GM10248 (cell line): ENCODE results near the gene C3orf70.

ENCODE experiments used
- CTCF ChIA-PET: fragments of 300-600 bp; sonication (Branson Sonifier 250); formaldehyde crosslinking; extraction: SDS; loops from one replicate; lab custom pipeline; 2021; ENCODE audit warnings: antibody characterized with exemption; lab: Yijun Ruan, JAX
- POLR2A ChIA-PET: fragments of 350-650 bp; sonication (Branson Sonifier 250); formaldehyde crosslinking; extraction: SDS; loops from one replicate; lab custom pipeline; 2020; ENCODE audit warnings: antibody characterized with exemption; lab: Yijun Ruan, JAX
- DNase-seq: peaks from one replicate; pipeline ENCODE4 v3.0.0; 2012; ENCODE audit errors: extremely low spot score
- TF ChIP-seq, protein P1 (sequence below): IDR thresholded peaks from 2 replicates; pipeline ENCODE4 v1.5.1; 2012; ENCODE audit warnings: mild to moderate bottlenecking, low read depth; ENCODE audit errors: extremely low read depth, missing control alignments, control extremely low read depth

The C3orf70 gene

DNA sequence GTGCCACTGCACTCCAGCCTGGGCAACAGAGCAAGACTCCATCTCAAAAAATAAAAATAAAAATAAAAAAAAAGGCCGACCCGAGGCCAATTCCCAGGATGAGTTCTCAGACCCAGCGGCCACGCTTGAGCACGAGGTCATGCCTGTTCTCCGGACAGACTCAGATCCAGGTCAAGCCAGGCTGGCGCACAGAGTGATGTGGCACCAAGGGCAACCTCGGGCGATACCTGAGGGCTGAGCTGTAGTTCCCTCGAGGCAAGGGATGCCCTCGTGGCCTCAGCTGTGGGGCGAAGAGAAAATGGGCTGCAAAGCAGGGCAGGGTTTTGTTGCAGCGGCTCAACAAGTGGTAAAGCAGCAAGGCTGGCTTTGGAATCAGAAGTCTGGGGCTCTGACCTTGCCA, 77.3 kb downstream of the C3orf70 start:
- CTCF ChIA-PET = interaction anchor here (1.4 to 1.8 kb wide), 2 partner anchors 10 to 13 kb away, joined by 3 to 4 read pairs; no protein-coding TSS in a partner anchor
- DNase-seq = no peak

DNA sequence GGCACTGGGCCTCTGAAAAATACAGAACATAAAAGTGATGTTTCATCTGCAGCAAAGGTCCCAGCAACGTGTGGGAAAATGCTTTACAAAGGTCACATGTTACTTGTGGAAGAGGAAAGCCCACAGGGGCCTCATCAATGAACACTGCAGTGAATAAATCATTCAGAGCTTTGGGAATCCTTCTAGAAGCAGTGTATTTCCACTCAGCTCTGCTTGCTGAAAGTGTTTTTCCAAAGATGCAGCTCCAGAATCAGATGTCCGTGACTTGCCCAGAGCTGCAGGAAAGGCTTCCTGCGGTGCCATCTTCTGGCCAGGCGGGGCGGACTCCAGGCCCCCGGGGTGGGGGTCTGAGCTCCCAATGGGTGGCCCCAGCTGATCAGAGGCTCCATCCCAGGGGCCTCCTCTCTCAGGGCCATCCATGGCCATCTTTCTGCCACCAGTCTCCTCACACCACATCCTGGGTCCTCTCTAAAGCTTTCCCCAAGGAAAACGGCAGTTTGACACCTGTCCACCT, 81.5 kb downstream of the C3orf70 start:
- TF ChIP-seq, protein P1, sequence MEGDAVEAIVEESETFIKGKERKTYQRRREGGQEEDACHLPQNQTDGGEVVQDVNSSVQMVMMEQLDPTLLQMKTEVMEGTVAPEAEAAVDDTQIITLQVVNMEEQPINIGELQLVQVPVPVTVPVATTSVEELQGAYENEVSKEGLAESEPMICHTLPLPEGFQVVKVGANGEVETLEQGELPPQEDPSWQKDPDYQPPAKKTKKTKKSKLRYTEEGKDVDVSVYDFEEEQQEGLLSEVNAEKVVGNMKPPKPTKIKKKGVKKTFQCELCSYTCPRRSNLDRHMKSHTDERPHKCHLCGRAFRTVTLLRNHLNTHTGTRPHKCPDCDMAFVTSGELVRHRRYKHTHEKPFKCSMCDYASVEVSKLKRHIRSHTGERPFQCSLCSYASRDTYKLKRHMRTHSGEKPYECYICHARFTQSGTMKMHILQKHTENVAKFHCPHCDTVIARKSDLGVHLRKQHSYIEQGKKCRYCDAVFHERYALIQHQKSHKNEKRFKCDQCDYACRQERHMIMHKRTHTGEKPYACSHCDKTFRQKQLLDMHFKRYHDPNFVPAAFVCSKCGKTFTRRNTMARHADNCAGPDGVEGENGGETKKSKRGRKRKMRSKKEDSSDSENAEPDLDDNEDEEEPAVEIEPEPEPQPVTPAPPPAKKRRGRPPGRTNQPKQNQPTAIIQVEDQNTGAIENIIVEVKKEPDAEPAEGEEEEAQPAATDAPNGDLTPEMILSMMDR = no peak
- CTCF ChIA-PET = interaction anchor here (2.2 kb wide), 1 partner anchor 105 kb away, joined by 6 read pairs; no protein-coding TSS in a partner anchor
- POLR2A ChIA-PET = no interaction called here
- no peak for DNase-seq

More for the DNA sequence above, 77.3 kb downstream of the C3orf70 start:
- POLR2A ChIA-PET = no interaction called here
- TF ChIP-seq, protein P1 = no peak

DNA sequence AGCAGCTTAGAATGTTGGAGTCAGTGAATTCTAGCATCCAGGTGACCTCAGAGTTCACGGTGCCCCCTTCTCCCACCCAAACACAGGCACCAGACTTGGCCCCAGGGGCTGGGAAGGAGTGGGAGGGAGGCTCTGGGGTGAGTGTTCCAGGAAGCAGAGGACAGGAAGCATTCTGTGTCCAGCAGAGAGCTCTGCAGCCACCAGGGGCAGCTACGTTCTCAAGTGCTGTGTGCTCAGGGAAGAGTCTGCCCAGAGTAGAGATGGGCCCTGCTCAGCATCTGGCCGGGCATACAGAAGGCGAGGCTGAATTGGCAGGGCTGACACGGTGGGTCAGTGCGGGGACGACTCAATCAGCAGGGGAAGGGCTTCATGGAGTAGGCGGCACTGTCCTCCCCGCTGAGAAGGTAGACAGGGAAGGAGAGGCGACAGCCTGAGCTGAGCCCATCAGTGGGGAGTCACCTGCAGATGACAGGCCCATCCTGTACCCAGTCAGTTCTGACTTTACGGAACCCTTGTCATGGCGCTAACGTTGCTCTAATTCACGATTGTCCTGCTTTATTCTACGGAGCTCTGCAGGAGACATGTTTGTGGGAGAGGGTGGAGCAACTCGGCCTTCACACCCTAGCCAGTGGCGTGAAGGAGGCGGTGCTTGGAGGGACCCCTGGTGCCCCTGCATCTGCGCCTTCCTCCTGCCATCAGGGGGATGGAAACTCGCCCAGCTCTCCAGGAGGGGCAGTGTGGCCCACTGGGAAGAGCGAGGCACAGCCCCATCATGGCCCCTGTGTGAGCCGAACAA, 82.2 kb downstream of the C3orf70 start:
- TF ChIP-seq, protein P1 = no peak
- DNase-seq = no peak
- CTCF ChIA-PET = interaction anchor here (1.3 to 2.2 kb wide), 2 partner anchors 20 to 106 kb away, joined by 3 to 6 read pairs; no protein-coding TSS in a partner anchor
- POLR2A ChIA-PET = no interaction called here

DNA sequence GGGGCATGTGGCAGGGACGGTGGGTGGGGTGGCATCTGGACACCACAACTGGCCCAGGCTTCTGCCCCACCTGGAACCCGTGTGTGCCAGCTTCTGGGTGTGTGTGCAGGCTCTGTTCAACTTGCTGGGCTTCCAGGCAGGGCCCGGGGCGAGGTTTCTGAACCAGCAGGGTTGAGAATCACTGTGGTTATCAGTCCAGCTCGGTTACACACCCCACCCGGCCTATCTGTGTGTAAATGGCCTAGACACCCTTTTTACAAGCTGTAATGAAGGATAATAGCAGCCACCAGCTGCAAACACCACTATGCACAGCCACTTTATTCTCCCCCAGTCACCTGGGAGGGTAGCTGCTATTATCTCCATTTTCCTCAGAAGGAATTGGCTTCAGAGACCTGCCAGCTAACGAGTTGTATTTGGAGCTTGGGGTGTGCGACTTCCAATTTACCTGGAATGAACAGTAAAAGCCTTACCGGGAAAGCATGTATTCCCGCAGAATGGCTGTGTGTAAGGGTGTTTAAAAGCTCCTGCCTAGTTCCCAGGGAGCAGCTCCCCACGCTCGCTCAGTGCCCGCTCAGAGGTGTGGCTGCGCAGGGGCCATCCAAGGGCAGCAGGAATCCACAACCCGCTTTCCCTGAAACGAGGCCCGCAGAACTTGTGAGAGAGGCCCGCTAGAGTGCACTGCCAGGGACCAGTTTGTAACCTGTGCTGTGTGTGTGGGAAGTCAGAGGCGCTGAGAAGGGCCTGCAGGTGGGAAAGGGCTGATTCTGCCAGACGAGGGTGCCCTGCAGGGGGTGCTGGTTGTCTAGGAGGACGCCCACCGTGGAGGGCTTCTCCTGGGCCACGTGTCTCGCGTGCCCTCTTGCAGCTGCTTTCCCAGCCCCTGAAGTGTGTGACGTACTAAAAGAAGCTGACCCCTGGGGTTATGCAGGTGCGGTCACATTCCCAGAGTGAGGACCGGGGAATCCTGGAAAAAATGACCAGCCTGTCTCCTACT, 83.5 kb downstream of the C3orf70 start:
- ChIA-PET POLR2A (no interaction called here), CTCF (interaction anchor here (1.3 to 2.2 kb wide), 2 partner anchors 21 to 107 kb away, joined by 3 to 6 read pairs; no protein-coding TSS in a partner anchor)
- no peak for DNase-seq
- TF ChIP-seq, protein P1 = no peak

DNA sequence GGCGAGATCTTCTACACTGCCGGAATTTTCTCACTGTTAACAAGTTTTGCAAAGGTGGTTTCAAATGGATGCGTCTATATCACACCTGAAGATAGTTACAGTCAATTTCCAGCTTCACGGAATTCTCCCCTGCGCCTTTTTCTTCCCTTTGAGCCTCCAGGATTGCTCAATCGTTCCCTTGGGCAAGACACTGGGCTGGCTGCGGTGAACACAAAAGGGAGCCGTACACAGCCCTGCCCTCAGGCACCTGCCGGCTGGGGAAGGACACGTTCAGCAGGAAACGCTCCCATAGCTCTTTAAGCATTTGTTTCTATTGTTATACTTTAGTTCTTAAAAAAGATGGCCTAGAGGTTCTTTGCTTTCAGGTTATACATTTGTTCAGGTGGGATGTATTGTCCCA, 85.7 kb downstream of the C3orf70 start:
- POLR2A ChIA-PET = no interaction called here
- CTCF ChIA-PET = no interaction called here
- DNase-seq = no peak
- TF ChIP-seq, protein P1 = no peak

DNA sequence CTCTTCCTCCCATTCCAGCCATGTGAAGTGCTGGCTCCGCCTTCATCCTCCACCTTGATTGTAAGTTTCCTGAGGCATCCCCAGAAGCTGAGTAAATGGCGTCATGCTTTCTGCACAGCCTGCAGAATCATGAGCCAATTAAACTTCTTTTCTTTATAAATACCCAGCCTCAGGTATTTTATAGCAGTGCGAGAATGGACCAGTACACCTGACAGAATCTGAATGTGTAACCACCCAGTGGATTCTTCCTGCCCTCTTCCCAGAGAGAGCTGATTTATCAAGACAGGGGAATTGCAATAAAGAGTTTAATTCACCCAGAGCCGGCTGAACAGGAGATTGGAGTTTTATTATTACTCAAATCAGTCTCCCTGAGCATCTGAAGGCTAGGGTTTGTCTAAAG, 86.6 kb downstream of the C3orf70 start:
- ChIA-PET POLR2A (no interaction called here), CTCF (interaction anchor here (1.9 kb wide), 1 partner anchor 10 kb away, joined by 4 read pairs; no protein-coding TSS in a partner anchor)
- TF ChIP-seq, protein P1 = no peak
- no peak for DNase-seq
